HG03575 (cell line): Measurements from ENCODE around the gene PALS1.
"Not testable (repeated sequence)": the region's sequence is repeated elsewhere in the genome, so short reads cannot be mapped to it uniquely, and the experiment has no call there.

Experiments used
- ATAC-seq: cut with Tn5 transposase; IDR thresholded peaks from one replicate; pipeline ENCODE4 v1.9.1; 2021; ENCODE audit not compliant: unreplicated experiment, insufficient number of reproducible peaks, low FRiP score; ENCODE audit errors: extremely low read depth

PALS1 gene

GRCh38 chr14:67251573-67252226, 10.5 kb downstream of the PALS1 start:
- ATAC-seq = no peak

DNA sequence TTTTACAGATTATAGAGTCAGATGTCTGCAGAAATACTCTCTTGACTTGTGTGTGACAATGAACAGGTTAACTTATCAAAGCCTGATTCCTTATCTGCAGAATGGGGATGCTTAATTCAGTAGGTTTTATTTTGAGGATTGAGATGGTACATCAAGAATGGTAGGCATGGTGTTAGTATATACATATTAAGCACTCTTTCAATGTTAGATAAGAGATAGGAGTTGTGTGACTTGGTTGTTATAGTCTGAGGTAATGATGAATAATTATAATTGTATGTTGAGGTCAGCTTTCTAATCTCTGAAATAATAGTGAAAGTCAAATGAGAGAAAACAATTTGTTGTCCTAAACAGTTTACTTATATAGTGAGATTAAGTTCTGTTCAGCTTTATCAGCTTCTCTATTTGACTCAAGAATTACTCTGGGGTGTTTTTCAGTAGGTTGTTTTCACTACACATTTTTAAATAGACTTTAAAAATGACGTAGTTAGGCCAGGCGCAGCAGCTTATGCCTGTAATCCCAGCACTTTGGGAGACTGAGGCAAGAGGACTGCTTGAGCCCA, 11.9 kb downstream of the PALS1 start:
- ATAC-seq = no peak

GRCh38 chr14:67257906-67258305, 16.7 kb downstream of the PALS1 start:
- ATAC-seq = no peak

DNA sequence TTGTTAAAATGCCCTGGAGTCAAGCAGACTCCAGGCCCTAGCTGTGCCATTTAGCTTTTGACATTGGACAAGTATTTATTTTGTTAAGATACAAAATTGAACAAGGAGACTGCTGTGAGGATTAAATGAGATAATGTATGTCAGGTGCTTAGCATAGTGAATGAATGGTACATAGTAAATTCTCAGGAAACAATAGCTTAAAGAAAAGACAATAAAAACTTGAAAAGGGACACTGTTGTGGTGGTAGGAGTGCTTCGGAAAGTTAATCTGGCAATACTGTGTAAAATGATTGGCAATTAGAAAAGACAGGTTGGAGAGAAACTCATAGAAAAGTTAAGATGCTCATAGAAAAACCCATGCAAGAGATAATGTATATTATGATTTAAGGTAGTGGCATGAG, 19.7 kb downstream of the PALS1 start:
- ATAC-seq = no peak

DNA sequence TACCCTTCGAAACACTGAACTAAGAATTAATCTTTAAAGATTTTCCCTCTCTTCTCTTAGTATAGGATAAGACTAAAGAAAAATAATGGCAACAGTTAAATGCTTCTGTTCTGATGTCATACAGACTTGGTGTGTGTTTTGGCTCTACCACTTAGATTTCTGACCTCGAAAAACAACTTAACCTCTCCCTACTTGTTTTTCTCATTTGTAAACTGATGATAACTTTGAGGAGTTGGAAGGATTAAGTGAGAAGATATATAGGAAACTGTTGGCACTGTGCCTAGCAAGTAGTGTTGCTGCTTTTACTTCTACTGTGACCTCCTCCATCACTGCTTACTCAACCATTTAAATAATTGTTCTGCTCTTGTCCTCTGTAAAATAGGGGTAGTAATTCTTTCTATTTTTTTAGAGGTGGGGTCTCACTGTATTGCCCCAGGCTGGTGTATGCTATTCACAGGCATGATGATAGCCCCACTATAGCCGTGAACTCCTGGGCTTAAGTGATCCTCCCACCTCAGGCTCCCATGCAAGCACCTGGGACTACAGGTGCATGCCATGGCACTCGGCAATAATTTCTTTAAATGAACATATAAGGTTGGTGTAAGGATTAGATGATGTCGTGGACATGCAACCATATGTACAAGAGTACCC, 22.4 kb downstream of the PALS1 start:
- no peak for ATAC-seq

DNA sequence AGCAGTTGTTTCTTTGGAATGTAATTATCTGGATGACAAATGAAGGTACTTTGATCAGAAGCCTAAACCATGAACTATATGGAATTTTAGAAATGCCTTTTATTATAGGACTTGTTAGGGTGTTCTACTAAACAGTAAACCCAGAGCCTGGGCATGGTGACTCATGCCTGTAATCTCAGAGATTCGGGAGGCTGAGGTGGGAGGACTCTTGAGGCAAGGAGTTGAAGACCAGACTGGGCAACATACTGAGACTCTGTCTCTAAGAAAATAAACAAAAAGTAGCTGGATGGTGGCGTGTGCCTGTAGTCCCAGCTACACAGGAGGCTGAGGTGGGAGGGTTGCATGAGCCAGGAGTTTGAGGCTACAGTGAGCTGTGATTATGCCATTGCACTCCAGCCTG, 23.9 kb downstream of the PALS1 start:
- ATAC-seq = no peak

- no peak for ATAC-seq
Measured at GRCh38 chr14:67267576-67268328, 26.5 kb downstream of the PALS1 start.

GRCh38 chr14:67268426-67269150, 27.4 kb downstream of the PALS1 start:
- no peak for ATAC-seq

DNA sequence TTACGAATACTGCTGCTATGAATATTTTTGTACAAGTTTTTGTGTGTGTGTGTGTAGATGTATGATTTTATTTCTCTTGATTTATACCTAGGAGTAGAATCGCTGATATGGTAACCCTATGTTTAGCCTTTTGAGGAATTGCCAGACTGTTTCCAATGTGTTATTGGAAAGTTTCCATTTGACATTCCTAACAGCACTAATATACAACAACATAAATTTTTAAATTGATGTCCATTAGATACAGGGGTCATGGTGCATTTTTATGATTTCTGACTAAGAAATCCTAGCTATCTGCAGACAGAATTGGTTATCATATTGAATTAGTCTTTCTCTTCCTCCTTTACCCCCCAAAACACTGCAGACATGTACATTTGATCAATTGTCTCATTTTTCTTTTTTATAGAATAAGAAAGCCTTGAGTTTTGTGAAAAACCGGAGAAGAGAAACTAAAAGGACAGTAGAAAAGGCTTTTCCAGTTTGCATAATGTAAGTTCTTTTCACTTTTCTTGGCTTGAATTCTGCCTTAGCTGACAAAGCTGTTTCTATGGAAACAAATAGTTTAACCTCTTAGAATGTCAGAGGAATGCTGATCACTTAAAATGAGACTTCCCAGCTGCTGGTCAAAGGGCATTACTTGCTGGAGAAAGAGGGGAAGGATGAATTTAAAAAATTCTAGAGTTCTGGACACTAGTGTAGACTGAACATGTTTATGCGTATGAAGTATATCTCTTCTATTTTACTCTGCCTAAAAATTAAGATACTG, 28.2 kb downstream of the PALS1 start:
- ATAC-seq = no peak

- ATAC-seq = no peak
Measured at GRCh38 chr14:67270145-67270753, 29.0 kb downstream of the PALS1 start.

- ATAC-seq = no peak
Measured at GRCh38 chr14:67270933-67271332, 29.7 kb downstream of the PALS1 start.

DNA sequence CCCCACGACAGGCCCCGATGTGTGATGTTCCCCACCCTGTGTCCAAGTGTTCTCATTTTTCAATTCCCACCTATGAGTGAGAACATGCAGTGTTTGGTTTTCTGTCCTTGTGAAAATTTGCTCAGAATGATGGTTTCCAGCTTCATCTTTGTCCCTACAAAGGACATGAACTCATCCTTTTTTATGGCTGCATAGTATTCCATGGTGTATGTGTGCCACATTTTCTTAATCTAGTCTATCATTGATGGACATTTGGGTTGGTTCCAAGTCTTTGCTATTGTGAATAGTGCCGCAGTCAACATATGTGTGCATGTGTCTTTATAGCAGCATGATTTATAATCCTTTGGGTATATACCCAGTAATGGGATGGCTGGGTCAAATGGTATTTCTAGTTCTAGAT, 32.0 kb downstream of the PALS1 start:
- ATAC-seq = not testable (repeated sequence)

GRCh38 chr14:67276131-67276530, 34.9 kb downstream of the PALS1 start:
- no peak for ATAC-seq

- ATAC-seq = no peak
Measured at GRCh38 chr14:67280506-67280905, 39.3 kb downstream of the PALS1 start.

DNA sequence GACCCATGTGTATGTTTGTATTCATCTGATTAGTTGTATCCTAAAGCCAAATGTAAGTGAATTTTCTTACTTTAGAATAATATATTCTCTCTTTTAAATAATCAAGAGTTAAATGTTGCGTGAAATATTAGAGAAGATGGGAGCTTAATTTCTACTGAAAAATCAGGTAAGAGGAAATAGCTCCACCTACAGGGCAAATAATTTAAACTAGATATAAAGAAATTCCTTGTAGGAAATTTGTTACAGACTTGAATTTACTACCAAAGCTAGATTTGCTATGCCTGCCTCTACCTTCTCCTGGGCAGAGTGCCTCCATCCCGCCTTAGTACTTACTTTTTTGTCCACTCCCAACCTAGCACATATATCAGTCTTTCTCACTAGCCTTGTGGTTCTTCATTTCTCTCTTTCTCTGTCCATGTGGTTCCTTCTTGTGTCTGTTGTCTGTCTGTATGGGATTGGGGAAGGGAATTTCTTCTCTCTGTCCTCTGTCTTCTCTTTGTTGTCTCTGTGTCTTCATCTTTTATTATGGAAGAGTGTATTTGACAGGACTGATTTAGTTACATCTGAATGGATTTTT, 44.7 kb downstream of the PALS1 start:
- ATAC-seq = no peak
